ENCODE measurements around the gene FGF22. TPM values are rescaled to one million over a fixed set of nuclear protein-coding genes. Genes with fewer than 3 reads are reported as not detected.

FGF22 gene
- total RNA-seq, 1 donor from 2014 or later: 0.62 TPM

GRCh38 chr19:680287-681028 is 40.8 kb downstream of the FGF22 start:
- DNase-seq: peak; percentile 99

DNA sequence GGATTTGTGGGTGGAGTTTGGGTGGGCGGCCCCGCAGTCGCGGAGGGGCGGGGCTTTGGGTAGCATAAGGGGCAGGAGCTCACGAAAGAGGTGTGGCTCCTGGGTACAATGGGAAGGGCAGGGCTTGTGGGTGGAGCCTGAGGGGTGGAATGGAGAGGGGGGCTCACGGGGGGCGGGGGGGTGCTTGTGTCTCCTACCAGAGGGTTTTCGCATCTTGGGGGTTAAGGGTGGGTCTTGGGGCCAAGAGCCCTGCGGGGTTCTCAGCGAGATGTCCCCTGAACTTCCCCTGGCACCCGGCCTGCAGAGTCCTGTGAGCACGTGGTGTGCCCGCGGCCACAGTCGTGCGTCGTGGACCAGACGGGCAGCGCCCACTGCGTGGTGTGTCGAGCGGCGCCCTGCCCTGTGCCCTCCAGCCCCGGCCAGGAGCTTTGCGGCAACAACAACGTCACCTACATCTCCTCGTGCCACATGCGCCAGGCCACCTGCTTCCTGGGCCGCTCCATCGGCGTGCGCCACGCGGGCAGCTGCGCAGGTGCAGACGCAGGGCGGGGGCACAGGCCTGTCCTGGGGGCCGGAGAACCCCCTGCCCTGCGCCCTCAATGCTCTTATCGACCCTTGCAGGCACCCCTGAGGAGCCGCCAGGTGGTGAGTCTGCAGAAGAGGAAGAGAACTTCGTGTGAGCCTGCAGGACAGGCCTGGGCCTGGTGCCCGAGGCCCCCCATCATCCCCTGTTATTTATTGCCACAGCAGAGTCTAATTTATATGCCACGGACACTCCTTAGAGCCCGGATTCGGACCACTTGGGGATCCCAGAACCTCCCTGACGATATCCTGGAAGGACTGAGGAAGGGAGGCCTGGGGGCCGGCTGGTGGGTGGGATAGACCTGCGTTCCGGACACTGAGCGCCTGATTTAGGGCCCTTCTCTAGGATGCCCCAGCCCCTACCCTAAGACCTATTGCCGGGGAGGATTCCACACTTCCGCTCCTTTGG is 41.6 kb downstream of the FGF22 start:
- no peak for DNase-seq

- no peak for DNase-seq
Measured at GRCh38 chr19:682678-683320, 43.1 kb downstream of the FGF22 start.

DNA sequence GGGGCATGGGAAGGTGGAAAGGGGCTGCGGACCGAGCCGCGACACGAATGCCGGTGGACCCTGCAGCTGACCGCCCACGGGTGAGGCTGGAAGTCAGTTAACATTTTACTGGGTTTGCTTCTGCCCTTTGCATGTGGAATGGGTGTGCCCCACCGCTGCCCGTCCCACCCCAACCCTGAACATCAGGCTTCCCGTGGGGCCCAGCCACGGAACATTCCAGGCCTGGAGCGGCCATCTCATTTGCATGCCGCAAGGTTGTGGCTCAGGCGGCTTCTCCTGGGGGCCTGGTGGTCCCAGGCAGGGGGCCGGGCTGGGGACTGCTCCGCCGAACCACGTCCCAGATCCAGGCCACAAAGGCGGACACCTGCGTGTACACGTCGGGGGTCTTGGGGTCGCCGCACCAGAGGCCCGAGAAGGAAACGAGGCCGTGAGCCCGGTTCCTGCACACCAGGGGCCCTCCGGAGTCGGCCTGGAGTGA is 45.8 kb downstream of the FGF22 start:
- DNase-seq: no peak

DNA sequence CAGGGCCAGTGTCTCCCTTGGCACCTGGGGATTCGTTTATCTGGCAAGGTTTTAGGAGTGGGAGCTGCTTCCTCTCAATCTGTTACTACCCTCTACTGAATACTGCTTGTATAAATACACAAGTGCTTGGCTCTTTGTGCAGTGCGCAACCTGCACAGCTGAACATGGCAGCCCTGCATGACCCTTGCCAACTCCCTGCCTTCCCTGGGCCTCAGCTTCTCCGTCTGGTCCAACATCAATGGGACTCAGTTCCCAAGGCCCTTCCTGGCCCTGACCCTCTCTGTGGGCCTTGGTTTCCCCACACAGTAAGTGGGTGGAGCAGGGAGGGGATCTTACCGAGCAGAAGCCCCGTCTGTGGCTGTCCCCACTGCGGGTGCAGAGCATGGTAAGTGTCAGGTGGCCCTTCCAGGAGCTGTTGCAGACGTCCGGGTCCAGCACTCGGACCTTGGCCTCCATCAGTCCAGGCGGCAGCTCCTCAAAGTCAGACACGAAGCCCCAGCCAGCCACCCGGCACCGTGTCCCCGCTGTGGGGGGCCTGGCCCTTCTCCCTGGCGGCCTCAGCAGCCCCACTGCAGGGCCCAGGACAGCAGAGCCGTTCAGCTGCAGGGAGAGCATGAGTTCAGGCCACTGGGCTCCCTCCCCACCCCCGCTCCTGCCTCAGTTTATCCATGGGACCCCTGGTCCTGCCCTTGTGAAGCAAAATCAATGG is 47.1 kb downstream of the FGF22 start:
- no peak for DNase-seq

DNA sequence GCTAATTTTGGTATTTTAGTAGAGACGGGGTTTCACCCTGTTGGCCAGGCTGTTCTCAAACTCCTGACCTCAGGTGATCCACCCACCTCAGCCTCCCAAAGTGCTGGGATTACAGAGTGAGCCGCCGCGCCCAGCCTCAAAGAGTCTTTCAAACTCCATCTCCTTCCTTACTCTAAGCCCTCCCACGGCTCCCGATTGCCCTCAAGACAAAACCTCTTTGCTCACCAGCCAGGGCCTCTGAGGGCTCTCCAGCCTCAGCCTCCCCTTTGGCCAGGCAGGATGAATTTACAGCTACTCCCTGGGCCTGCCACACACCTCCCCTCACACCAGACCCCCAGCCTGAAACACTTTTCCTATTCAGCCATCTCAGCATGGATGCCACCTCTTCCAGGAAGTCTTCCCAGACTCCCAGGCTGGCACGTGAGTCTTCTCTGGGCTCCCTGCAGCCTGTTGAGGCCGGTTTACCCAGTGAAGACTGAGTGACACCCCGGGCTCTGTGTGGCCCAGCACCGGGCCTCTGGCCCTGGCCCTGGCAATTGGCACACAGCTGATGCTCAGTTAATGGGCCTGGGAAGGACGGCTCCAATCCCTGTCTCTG is 48.0 kb downstream of the FGF22 start:
- DNase-seq: no peak

- no peak for DNase-seq
Measured at GRCh38 chr19:688214-688613, 48.5 kb downstream of the FGF22 start.

GRCh38 chr19:688992-689391 is 49.3 kb downstream of the FGF22 start:
- DNase-seq: no peak

- no peak for DNase-seq
Measured at GRCh38 chr19:690203-690602, 50.5 kb downstream of the FGF22 start.

Other genes with a start within 250 kb of the FGF22 start
- gene C2CD4C, start 230.7 kb upstream of the FGF22 start, total RNA-seq: 16.1 TPM
- gene SHC2, start 178.8 kb upstream of the FGF22 start, total RNA-seq: 13.9 TPM
- 0.16 TPM for gene MADCAM1, start 143.4 kb upstream of the FGF22 start, total RNA-seq
- 15.6 TPM for gene TPGS1, start 132.4 kb upstream of the FGF22 start, total RNA-seq
- gene CDC34, start 108.1 kb upstream of the FGF22 start, total RNA-seq: 46.2 TPM
- not detected for gene GZMM, start 95.8 kb upstream of the FGF22 start, total RNA-seq
- 77.4 TPM for gene BSG, start 67.3 kb upstream of the FGF22 start, total RNA-seq
- 8.0 TPM for gene HCN2, start 50.0 kb upstream of the FGF22 start, total RNA-seq
- 12.5 TPM for gene POLRMT, start 6.3 kb upstream of the FGF22 start, total RNA-seq
- 10.8 TPM for gene RNF126, start 23.3 kb downstream of the FGF22 start, total RNA-seq
- 3.3 TPM for gene FSTL3, start 36.5 kb downstream of the FGF22 start, total RNA-seq
- gene PRSS57, start 55.6 kb downstream of the FGF22 start, total RNA-seq: not detected
- 95.9 TPM for gene PALM, start 69.1 kb downstream of the FGF22 start, total RNA-seq
- gene MISP, start 111.2 kb downstream of the FGF22 start, total RNA-seq: not detected
- gene PTBP1, start 157.6 kb downstream of the FGF22 start, total RNA-seq: 33.5 TPM
- 99.5 TPM for gene PLPPR3, start 182.1 kb downstream of the FGF22 start, total RNA-seq
- gene AZU1, start 188.0 kb downstream of the FGF22 start, total RNA-seq: 0.31 TPM
- gene PRTN3, start 201.1 kb downstream of the FGF22 start, total RNA-seq: not detected
- gene ELANE, start 212.4 kb downstream of the FGF22 start, total RNA-seq: not detected
- 2.8 TPM for gene CFD, start 219.8 kb downstream of the FGF22 start, total RNA-seq

All from occipital lobe (tissue), 2 donors.